Thyroid gland (tissue), 4 donors: ENCODE measurements around the gene CRTC3. TPM values are rescaled to one million over a fixed set of nuclear protein-coding genes. Genes with fewer than 3 reads are reported as not detected.
"Not testable (repeated sequence)": the region's sequence is repeated elsewhere in the genome, so short reads cannot be mapped to it uniquely, and the experiment has no call there.

Experiments
- DNase-seq, 2 donors: peaks; one replicate each; pipeline ENCODE4 v3.0.0-alpha.2; 2019
- H3K27ac ChIP-seq, 3 donors: fragments of 200-600 bp; sonication (generic); 1 replicate in 2 of 3; 2 replicates in 1 of 3; pipeline ENCODE4 v1.5.1; 2016 to 2019; ENCODE audit warnings: mild to moderate bottlenecking in 1 of 3, moderate library complexity in 1 of 3
- H3K27me3 ChIP-seq: fragments of 200-600 bp; sonication (generic); one replicate; pipeline ENCODE4 v1.5.1; 2019
- H3K36me3 ChIP-seq, 2 donors: fragments of 200-600 bp; sonication (generic); one replicate each; pipeline ENCODE4 v1.5.1; 2016 to 2019
- H3K4me1 ChIP-seq, 2 donors: fragments of 200-600 bp; sonication (generic); one replicate each; pipeline ENCODE4 v1.5.1; 2017 to 2019
- H3K4me3 ChIP-seq, 3 donors: fragments of 200-600 bp; sonication (generic); replicated peaks in 1 of 3; 1 replicate in 2 of 3; 2 replicates in 1 of 3; pipeline ENCODE4 v1.5.1; 2016; ENCODE audit warnings: mild to moderate bottlenecking in 1 of 3
- H3K9me3 ChIP-seq: fragments of 200-600 bp; sonication (generic); one replicate; pipeline ENCODE4 v1.5.1; 2017
- CTCF ChIP-seq, 6 experiments: fragments of 200-600 bp in 3 of 6; fragments of 450-650 bp in 3 of 6; sonication (generic) in 3 of 6; IDR thresholded peaks; one replicate each; pipeline ENCODE4 v1.5.1; 2016 to 2019; ENCODE audit warnings: antibody characterized with exemption in 6 of 6, mild to moderate bottlenecking in 2 of 6, inconsistent platforms in 1 of 6, moderate library complexity in 1 of 6
- POLR2A ChIP-seq, 2 donors: fragments of 450-650 bp; IDR thresholded peaks; one replicate each; pipeline ENCODE4 v1.6.1; 2017; ENCODE audit warnings: antibody characterized with exemption in 2 of 2, mild to moderate bottlenecking in 2 of 2, moderate library complexity in 1 of 2
- WGBS, 2 donors: methylation state at CpG; one replicate each; pipeline ENCODE4 v1.1.5; 2017; 5-methylcytosine and 5-hydroxymethylcytosine counted together
- intact Hi-C: fragments of 100-400 bp; cut with DNase I; formaldehyde crosslinking; loops from one replicate; pipeline ENCODE4 v1.15.1; 2023
- total RNA-seq, 4 donors: library from RNA; depleted of rRNA; stranded (reverse); fragments of >200 nt; gene quantifications; one replicate each; pipeline ENCODE4 v1.2.3, GENCODE V29; 2016

Gene CRTC3
- total RNA-seq, 4 donors from 2014 or later: 49.4 to 76.0 (median 62.6) TPM

GRCh38 chr15:90683876-90684275 is 154.2 kb downstream of the CRTC3 start:
- no peaks in the 10 kb centered on the region for H3K9me3 ChIP-seq
- no peak overlapping the region for H3K27ac ChIP-seq
- no peaks in the 10 kb centered on the region for H3K27me3 ChIP-seq
- no peak overlapping the region for H3K4me3 ChIP-seq
- H3K36me3 ChIP-seq: no peaks in the 10 kb centered on the region
- DNase-seq: no peak
- WGBS, 2 donors: 80 to 89% methylated on average over 4 of the region's 4 CpGs
- no peak for TF ChIP-seq POLR2A (IDR thresholded peaks at IDR 0.05)
- TF ChIP-seq CTCF (IDR thresholded peaks at IDR 0.05): no peak
- no peaks in the 10 kb centered on the region for H3K4me1 ChIP-seq
- intact Hi-C loops: no loop called here

- intact Hi-C loops: no loop called here
- no peaks in the 10 kb centered on the region for H3K4me1 ChIP-seq
- TF ChIP-seq POLR2A (IDR thresholded peaks at IDR 0.05): no peak
- no peak for TF ChIP-seq CTCF (IDR thresholded peaks at IDR 0.05)
- H3K4me3 ChIP-seq: no peak overlapping the region
- H3K27ac ChIP-seq: no peak overlapping the region
- no peaks in the 10 kb centered on the region for H3K9me3 ChIP-seq
- H3K27me3 ChIP-seq: no peaks in the 10 kb centered on the region
- DNase-seq: no peak
- WGBS, 2 donors: 77 to 88% methylated on average over 5 of the region's 5 CpGs
- H3K36me3 ChIP-seq: no peaks in the 10 kb centered on the region
Observed at GRCh38 chr15:90684281-90684680, 154.6 kb downstream of the CRTC3 start.

GRCh38 chr15:90685591-90686434 is 156.1 kb downstream of the CRTC3 start:
- no peak for TF ChIP-seq CTCF (IDR thresholded peaks at IDR 0.05)
- no peak for TF ChIP-seq POLR2A (IDR thresholded peaks at IDR 0.05)
- DNase-seq: no peak
- intact Hi-C loops: no loop called here
- Histone ChIP-seq H3K4me1 (no peaks in the 10 kb centered on the region), H3K36me3 (no peaks in the 10 kb centered on the region), H3K27ac (no peak overlapping the region), H3K27me3 (no peaks in the 10 kb centered on the region), H3K9me3 (no peaks in the 10 kb centered on the region), H3K4me3 (no peak overlapping the region)
- 85 to 90% methylated on average over 11 of the region's 11 CpGs for WGBS, 2 donors

- TF ChIP-seq CTCF (IDR thresholded peaks at IDR 0.05): no peak
- no peak for TF ChIP-seq POLR2A (IDR thresholded peaks at IDR 0.05)
- no peak overlapping the region for H3K27ac ChIP-seq
- no peak for DNase-seq
- WGBS, 2 donors: 78 to 92% methylated on average over 3 of the region's 3 CpGs
- intact Hi-C loops: no loop called here
- H3K27me3 ChIP-seq: no peaks in the 10 kb centered on the region
- H3K4me3 ChIP-seq: no peak overlapping the region
- no peaks in the 10 kb centered on the region for H3K36me3 ChIP-seq
- H3K9me3 ChIP-seq: no peaks in the 10 kb centered on the region
- no peaks in the 10 kb centered on the region for H3K4me1 ChIP-seq
Observed at GRCh38 chr15:90686435-90687218, 156.9 kb downstream of the CRTC3 start.

- H3K36me3 ChIP-seq, intact Hi-C loops, H3K4me1 ChIP-seq, DNase-seq, H3K9me3 ChIP-seq, H3K4me3 ChIP-seq, H3K27me3 ChIP-seq, H3K27ac ChIP-seq: not testable (repeated sequence)
- WGBS, 2 donors: 81 to 82% methylated on average over 6 of the region's 6 CpGs
Observed at GRCh38 chr15:90689326-90689961, 159.7 kb downstream of the CRTC3 start.
